HG02642 (cell line): ENCODE measurements around the gene RHBDD1.

Source experiments
- ATAC-seq: cut with Tn5 transposase; IDR thresholded peaks from one replicate; pipeline ENCODE4 v1.9.1; 2021; ENCODE audit warnings: mild to moderate bottlenecking; ENCODE audit not compliant: unreplicated experiment, poor library complexity

Gene RHBDD1

GRCh38 chr2:226973816-226974215 is 138.0 kb downstream of the RHBDD1 start:
- ATAC-seq: no peak

GRCh38 chr2:226977775-226978190 is 141.9 kb downstream of the RHBDD1 start:
- no peak for ATAC-seq

GRCh38 chr2:226978300-226978699 is 142.4 kb downstream of the RHBDD1 start:
- ATAC-seq: no peak

- no peak for ATAC-seq
These were observed 143.2 kb downstream of the RHBDD1 start for GRCh38 chr2:226979004-226979403.

- no peak for ATAC-seq
These were observed 146.0 kb downstream of the RHBDD1 start for GRCh38 chr2:226981791-226982326.

- ATAC-seq: peak; percentile 13
These were observed 148.3 kb downstream of the RHBDD1 start for GRCh38 chr2:226983895-226984749.

- ATAC-seq: peak; percentile 98
These were observed 149.1 kb downstream of the RHBDD1 start for GRCh38 chr2:226984750-226985582.

- no peak for ATAC-seq
These were observed 149.7 kb downstream of the RHBDD1 start for GRCh38 chr2:226985583-226985946.

- ATAC-seq: no peak
These were observed 155.8 kb downstream of the RHBDD1 start for GRCh38 chr2:226991663-226992062.

GRCh38 chr2:226993171-226993570 is 157.3 kb downstream of the RHBDD1 start:
- ATAC-seq: no peak

- no peak for ATAC-seq
These were observed 158.9 kb downstream of the RHBDD1 start for GRCh38 chr2:226994775-226995174.

GRCh38 chr2:226995625-226996041 is 159.8 kb downstream of the RHBDD1 start:
- no peak for ATAC-seq

GRCh38 chr2:226999661-227000060 is 163.8 kb downstream of the RHBDD1 start:
- no peak for ATAC-seq

- no peak for ATAC-seq
These were observed 164.3 kb downstream of the RHBDD1 start for GRCh38 chr2:227000123-227000522.

GRCh38 chr2:227004482-227004881 is 168.6 kb downstream of the RHBDD1 start:
- ATAC-seq: no peak

GRCh38 chr2:227006189-227006897 is 170.5 kb downstream of the RHBDD1 start:
- no peak for ATAC-seq

- no peak for ATAC-seq
These were observed 171.3 kb downstream of the RHBDD1 start for GRCh38 chr2:227007148-227007547.

GRCh38 chr2:227007940-227008339 is 172.1 kb downstream of the RHBDD1 start:
- ATAC-seq: no peak

GRCh38 chr2:227010433-227010832 is 174.6 kb downstream of the RHBDD1 start:
- no peak for ATAC-seq

GRCh38 chr2:227013330-227013729 is 177.5 kb downstream of the RHBDD1 start:
- no peak for ATAC-seq
